Astrocyte of the cerebellum (primary cell): Measurements from ENCODE around the gene TMEM37.

Experiments
- DNase-seq: peaks from one replicate; pipeline ENCODE4 v3.0.0-alpha.2; 2011; ENCODE audit warnings: low read depth
- H3K4me3 ChIP-seq: 2 replicates; pipeline ENCODE4 v1.5.1; 2011; ENCODE audit warnings: mild to moderate bottlenecking, low read depth, low read length, moderate library complexity
- in situ Hi-C: cut with HindIII; loops from 2 replicates; pipeline ENCODE4 v1.10.0; 2017; ENCODE audit warnings: low sequenced_read_pairs
- TF ChIP-seq, protein P1 (sequence below): IDR thresholded peaks from 2 replicates; pipeline ENCODE4 v1.5.1; 2012; ENCODE audit warnings: low read length, low read depth, moderate library complexity, mild to moderate bottlenecking; ENCODE audit errors: missing control alignments

Gene TMEM37

DNA sequence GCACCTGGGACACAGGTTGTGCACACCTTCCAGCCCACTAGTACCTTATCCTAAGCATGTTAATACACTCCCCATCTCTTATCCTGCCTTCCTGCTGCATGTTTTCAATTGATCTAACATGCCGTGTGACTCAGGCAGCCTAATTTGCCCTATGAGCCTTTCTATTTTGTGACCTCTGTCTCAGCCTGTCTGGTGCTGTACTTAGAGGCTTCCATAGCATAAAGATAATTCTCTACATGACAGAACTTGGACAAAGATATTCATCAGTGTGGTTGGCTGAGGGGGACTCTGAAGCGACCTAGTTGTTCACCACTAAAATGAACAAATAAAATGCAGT, 8.6 kb upstream of the TMEM37 start:
- no peak overlapping the region for H3K4me3 ChIP-seq
- DNase-seq = no peak
- in situ Hi-C loops = loop anchor here (10.0 kb wide), 1 partner anchor 112 kb away; no protein-coding TSS in a partner anchor
- TF ChIP-seq, protein P1, sequence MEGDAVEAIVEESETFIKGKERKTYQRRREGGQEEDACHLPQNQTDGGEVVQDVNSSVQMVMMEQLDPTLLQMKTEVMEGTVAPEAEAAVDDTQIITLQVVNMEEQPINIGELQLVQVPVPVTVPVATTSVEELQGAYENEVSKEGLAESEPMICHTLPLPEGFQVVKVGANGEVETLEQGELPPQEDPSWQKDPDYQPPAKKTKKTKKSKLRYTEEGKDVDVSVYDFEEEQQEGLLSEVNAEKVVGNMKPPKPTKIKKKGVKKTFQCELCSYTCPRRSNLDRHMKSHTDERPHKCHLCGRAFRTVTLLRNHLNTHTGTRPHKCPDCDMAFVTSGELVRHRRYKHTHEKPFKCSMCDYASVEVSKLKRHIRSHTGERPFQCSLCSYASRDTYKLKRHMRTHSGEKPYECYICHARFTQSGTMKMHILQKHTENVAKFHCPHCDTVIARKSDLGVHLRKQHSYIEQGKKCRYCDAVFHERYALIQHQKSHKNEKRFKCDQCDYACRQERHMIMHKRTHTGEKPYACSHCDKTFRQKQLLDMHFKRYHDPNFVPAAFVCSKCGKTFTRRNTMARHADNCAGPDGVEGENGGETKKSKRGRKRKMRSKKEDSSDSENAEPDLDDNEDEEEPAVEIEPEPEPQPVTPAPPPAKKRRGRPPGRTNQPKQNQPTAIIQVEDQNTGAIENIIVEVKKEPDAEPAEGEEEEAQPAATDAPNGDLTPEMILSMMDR = no peak

DNA sequence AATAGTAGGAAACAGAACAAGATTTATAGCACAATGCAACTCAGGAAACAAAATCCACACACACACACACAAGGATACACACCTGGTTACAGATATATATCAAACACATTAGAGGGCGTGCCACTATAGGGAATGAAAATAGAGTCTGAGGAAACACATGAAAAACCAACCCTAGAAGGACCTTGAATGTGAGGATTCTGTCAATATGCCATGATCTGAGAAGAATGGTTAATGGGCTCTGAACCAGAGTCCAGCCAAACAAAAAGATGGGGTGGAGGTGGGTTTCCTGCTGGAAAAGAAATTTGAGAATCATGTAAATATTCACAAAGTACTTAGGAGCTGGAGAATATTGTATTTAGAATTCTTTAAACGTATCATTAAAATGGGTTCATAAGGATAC, 7.8 kb upstream of the TMEM37 start:
- TF ChIP-seq, protein P1 = no peak
- in situ Hi-C loops = loop anchor here (10.0 kb wide), 1 partner anchor 111 kb away; no protein-coding TSS in a partner anchor
- DNase-seq = no peak
- no peak overlapping the region for H3K4me3 ChIP-seq

DNA sequence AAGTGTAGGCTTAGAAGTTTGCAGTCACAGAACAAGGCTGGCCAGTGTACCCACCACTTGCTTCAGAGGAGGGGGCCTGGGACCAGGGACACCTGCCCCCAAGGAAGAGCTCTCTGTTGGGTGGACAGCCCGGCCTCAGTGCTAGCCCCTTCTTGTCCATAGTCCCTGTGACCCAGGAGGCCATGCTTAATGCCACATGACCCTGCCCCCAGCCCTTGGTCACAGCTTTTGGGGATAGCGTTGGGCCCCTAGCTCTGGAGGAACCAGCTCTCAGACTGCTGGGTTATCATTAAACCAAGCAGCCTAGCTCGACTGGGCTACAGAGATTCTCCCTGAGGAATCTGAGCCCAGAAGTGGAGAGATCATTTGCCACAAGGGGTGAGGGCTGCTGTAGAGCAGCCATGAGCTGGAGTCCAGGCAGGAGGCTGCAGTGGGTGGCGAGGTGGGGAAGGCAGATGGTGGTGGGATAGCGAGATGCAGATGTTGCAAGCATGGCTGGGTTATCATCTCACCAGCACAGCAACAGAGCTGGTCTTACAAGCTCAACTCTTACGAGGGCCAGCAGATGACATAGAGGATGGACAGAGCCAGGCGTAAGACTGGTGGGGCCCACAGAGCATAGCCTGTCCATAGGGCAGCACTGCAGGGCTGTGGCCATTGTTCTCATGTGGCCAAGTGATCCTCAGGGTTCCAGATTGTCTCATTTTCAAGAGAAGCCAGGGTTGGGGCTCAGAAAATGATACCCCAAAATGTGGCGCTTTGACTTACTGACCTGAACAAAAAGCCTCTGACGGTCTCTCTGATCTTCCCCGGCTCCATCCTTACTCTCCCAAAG, 7.2 kb upstream of the TMEM37 start:
- H3K4me3 ChIP-seq = no peak overlapping the region
- TF ChIP-seq, protein P1 = no peak
- in situ Hi-C loops = loop anchor here (10.0 kb wide), 1 partner anchor 110 kb away; no protein-coding TSS in a partner anchor
- no peak for DNase-seq

DNA sequence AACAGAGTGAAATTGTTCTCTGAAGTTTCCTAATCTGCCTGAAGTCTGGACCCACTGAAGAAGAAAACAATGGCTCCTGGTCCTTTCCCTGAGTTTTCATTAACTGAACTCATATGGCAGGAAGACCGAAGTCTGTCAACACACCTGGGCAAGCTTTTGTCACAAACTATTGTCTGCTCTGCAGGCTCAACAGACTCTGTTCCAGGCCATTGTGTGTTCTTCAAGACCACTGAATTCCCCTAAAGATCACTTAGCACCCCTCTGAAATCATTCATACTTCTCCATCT, 6.6 kb upstream of the TMEM37 start:
- no peak for DNase-seq
- H3K4me3 ChIP-seq = no peak overlapping the region
- TF ChIP-seq, protein P1 = no peak
- in situ Hi-C loops = loop anchor here (10.0 kb wide), 1 partner anchor 110 kb away; no protein-coding TSS in a partner anchor

DNA sequence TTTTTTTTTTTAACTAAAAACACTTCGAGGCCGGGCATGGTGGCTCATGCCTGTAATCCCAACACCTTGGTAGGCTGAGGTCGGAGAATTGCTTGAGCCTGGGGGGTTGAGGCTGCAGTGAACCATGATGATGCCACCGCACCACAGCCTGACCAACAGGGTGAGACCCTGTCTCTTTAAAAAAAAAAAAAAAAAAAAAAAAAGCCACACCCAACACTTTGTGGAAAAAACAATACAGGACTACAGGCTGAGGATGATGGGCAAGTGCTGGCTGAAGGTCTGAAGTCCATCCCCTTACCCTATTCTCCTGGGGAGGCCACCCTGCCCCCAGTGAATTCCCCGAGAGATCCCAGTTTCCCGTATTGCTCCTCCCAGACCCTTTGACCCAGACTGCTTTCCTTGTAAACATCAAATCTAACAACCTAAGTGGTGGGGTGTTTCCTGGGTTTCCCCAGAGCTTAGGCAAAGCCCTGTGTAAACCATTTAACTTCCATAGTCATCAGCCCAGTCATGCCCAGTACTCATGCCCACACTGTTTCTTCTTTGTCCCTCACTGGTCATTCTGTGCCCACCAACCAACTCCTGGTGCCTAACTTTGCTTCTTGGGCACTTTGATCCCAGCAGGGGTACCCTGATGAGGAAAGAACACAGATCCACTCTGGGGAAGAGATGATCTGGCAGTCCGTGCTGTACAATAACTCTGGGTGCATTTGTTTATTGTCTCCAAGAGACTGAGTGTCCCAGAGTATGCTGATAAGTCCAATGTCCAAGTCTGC, 5.8 kb upstream of the TMEM37 start:
- in situ Hi-C loops = loop anchor here (10.0 kb wide), 1 partner anchor 109 kb away; no protein-coding TSS in a partner anchor
- no peak for DNase-seq
- TF ChIP-seq, protein P1 = no peak
- no peak overlapping the region for H3K4me3 ChIP-seq

DNA sequence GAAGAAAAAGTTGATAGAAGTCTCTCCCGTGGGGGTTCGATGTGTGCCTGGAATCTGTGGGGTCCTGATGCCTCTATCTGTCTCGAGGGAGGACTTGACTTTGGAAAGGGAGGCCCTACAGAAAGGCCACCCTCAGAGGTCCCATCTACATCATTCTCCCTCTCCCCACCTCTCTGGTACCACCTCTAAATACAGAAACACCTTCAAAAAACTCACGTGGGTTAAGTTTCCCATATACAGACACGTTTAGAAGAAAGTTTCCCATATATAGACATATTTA, 5.3 kb upstream of the TMEM37 start:
- in situ Hi-C loops = loop anchor here (10.0 kb wide), 1 partner anchor 108 kb away; no protein-coding TSS in a partner anchor
- DNase-seq = no peak
- H3K4me3 ChIP-seq = no peak overlapping the region
- TF ChIP-seq, protein P1 = no peak
